Measurements from ENCODE around the gene EIF1AD.
A peak's percentile ranks its signal among the peaks of the same experiment; 100 is the strongest.
"Not testable (repeated sequence)": the region's sequence is repeated elsewhere in the genome, so short reads cannot be mapped to it uniquely, and the experiment has no call there.

The EIF1AD gene

DNA sequence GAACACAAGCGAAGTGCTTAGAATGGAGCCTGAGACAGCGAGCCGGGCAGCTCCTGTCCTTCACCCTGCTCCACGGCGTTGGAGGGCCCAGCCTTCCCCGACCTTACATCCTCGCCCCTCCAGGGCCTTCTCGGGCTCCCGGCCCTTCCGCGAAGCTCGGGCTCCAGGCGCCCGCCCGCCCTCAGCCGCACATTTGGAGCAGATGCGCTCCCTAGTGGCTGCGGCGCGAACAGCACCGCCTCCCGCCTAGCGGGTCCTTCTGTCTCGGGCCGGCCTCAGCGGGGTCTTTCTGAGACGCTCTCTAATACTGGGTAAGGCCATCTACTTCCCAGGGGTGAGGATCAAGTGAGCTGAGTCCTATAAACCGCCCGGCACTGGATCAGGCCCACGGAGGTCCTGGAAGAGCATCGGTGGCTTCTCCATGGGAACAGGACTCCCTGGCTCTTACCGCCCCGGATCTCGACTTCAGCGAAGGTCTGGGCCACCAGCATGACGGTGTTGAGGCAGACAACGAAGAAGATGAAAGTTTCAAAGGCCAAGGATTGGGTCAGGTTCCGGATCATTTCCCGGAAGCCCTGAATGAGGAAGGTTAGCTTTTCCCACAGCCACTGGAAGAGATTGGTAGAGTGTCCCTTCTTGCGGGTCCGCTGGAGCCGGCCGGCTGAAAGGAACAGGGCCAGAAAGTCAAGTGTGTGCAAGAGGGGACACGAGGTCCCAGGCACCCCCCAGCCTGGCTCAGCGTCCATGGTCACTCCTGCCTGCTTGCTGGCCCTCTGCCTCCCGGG is 20.6 kb upstream of the EIF1AD start:
- peak in 40 of 56 donors; percentile 1 to 75 (median 26) for DNase-seq

DNA sequence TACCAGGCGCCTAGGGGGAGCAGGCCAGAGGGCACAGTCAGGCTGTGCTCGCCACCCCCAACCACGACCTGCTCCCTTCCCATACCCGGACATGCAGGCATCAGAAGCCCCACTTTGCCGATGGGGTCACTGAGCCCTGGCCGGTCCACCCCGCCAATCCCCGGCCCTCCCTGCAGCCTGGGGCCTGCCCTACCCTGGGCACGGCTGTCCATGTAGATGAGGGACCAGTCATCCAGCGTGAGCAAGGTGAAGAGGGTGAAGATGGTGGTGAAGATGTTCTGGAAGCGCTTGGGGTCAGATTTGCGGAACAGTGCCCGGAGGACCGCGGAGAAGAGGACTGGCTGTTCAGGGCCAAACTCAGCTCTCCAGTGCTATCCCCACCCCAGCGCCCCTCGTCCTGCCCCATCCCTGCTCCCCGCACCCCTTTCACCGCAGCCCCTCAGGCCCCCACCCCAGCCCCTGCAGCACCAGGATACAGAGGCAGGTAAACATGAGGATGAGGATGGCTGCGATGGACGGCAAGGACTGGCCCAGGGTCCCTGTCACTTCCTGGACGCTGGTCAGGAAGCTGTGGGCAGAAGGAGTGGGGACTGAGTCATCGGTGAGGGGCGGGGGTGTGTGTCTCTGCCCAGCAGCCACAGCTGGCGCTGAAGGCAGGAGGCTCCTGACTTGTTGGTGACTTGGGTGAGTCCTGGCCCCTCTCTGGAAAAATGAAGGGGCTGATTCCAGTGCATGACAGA is 18.8 kb upstream of the EIF1AD start:
- no peak for DNase-seq

DNA sequence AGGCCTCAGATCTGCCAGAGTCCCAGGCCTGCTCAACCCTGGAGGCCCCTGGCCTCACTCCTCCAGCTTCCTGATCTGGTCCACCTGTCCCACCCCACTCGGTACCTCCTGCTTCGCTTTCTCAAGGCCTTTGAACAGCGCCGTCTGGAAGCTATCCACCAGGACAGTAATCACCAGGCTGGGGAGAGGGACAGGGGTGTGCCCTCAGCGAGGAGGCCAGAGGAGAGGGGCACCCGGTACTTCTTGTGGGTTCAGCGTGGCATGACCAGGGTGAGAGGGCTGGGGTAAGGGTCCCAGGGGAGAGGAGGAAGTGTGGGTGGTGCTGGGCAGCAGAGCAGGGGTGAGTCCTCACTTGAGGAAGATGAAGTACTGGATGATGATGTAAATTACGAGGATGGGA is 18.3 kb upstream of the EIF1AD start:
- DNase-seq: no peak

DNA sequence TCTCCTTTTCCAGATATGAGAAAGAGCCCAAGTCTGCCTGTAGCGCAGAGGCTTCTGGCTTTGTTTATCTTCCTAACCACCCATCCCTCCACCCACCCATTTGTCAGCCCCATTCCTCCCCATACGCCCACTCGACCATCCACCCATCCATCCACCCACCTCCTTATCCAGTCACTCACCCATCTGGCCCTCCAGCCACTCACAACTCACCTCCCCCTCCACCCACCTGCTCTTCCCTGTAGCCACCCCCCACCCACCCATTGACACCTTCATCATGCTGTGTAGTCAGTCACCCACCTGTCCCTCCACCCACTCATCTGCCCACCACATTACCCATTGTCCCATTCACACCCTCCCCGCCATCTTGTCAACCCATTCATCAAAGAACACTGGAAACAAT is 15.4 kb upstream of the EIF1AD start:
- no peak for DNase-seq

DNA sequence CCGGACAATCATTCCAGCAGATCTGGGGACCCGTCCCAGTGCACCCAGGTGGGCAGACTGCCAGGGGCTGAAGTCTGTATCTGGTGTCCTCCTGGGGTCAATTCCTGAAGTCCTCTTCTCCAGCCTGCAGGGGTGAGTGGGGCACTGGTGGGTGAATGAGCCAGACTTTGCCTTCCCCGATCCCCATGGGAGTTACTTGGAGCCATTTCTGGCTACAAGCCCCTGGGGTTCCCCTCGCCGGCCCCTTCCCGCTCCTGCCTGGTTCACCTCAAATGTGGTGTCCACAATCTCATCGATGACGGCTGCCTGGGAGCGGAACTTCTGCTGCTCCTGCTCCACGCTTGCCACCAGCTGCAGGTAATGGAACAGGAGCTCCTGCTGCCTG is 14.8 kb upstream of the EIF1AD start:
- no peak for DNase-seq

DNA sequence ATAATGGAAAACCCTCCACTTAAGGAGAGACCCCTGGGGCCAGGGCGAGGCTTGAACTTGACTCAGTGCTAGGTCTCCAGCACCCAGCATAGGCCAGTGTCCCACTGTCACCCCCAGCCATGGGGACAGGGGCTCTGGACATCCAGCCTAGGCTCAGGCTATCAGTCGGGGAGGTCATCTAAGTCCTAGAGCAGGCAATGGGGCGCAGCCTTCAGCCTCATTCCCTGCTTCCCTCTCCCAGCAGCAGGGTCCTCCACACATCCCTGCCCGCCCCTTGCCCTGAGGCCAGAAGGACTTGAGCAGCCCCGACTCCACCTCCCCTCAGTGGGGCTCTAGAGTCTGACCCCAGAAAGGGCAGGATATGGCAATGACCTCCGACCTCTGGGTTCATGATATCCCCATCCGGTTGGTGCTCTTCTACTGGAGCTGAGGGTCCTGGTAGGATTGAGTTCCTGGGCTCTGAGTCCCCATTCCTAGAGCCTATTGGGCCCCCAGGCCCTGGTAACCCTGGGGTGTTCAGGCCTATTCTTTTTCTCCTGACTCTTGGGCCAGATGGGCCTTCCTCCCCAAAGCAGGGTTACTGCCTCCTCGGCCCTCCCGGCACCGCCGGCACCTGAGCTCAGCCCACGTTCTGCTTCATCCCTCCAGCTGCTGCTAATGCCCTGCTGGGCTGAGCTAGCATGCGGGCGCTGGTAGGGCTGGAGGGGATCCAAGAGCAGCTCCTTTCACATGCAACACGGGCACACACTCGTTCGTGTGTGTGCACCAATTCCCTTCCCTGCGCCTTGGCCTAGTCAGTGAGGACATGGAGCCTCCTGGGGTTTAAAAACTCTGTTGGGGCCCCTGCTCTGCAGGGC is 14.2 kb upstream of the EIF1AD start:
- no peak for DNase-seq

DNA sequence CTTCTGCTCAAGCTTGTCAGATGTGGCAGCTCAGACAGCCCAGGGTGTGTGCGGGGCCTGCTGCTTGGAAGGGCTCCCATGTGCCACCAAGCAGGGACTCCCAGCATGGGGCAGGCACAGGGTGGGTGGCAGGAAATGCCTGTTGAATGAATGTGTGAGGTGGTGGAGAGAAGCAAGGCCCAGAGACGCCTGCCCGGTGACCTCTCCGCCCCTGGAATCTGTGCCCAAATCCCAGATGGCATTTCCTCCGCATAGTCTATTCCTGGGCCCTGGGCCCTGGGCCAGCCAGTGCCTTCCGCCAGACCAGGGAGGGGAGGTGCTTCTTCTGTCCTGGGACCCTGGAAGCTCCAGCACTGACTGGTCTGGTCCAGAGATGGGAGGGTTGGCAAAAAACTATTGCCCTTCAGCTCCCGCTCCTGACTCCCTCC is 13.5 kb upstream of the EIF1AD start:
- DNase-seq: no peak

DNA sequence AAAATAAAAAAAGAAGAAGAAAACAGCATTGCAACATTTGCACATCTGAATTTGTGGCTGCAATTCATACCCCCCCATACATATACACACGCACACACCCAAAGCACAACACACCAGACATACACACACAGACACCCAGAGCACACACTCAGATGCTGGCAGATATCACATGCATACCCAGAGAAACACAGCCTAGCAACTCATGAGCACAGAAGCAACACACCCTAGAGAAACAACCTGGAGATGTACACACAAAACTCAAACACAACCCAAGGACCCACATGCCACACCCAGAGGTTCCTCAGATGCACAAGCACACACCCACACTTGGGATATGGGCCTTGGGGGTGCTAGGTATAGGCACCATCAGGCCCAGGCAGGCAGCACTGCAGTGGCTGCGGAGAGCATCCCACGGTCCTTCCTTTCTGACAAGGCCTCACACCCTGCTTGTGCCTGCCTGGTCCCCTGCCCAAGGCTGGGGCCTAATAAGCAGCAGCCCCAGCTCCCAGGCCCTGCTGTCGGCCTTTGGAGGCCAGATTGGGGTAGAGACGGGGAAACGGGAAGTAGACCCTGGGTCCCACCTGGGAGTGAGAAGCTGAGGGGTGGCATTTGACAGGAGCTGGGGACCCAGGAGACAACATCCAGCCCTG is 13.0 kb upstream of the EIF1AD start:
- no peak for DNase-seq

DNA sequence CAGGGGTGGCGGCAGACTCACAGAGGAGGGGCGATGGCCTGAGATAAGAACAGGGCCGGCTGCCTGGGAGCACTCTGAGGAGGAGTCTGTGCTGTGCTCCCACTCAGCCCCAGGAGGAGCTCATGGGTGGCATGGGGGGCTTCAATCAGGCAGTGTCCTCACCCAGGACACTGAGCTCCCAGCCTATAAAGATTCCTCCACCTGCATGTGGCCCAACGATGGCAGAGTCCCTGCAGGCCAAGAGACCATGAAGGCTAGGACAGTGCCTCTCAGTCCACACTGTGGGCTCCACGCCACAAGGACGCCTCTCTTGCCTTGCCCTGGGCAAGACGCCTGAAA is 11.8 kb upstream of the EIF1AD start:
- no peak for DNase-seq

DNA sequence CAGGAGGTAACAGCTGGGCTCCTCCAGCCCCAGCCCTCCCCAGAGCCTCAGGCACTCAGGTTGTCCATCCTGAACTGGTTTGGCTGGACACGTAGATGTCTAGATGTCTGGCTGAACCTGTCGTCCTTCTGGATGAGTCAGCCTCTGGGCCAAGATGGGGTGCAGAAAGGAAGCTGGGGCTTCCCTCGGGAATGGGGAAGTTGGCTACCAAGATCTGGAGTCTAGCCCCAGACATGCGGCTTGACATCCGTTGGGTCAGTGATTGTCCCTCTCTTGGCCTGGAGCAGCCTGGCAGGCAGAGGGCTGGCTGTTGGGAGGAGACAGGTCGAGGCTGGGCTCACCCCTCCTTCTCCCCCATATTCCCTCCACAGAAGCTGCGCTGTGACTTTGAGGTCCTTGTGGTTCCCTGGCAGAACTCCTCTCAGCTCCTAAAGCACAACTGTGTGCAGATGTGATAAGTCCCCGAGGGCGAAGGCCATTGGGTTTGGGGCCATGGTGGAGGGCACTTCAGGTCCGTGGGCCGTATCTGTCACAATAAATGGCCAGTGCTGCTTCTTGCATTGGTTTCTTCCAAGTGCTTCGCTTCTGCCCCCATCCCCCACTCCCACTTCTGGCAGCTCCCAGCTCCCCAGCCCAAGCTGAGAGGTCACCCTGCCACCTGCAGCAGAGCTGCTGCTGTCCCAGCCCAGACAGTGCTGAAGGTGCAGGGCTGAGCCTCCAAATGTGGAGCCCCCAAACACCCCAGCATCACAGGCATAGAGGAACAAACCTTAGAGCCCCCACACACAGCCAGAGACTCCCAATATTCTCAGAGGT is 11.2 kb upstream of the EIF1AD start:
- peak in 2 of 56 donors; percentile 4 to 6 for DNase-seq

DNA sequence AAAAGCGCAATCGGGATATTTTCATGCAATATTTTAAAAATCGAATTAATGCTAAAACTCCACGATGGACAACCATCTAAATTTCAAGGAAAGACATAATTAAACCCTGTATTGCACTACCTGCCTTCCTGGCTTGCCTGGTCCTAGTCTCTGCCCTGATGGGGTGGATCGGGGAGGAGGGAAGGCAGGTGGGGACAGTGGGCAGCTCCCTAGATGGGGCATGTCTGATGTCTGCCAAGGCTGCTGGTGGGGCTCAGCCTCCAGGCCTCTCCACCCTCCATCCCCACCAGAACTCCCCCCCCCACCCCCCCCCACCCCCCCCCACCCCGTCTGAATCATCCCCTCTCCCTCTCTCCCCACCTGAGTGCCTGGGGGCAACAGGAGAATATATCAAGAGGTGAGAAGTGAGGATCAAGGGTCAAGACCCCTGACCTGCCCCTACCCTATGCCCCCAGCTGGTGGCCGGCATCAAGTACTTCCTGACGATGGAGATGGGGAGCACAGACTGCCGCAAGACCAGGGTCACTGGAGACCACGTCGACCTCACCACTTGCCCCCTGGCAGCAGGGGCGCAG is 10.5 kb upstream of the EIF1AD start:
- no peak for DNase-seq

DNA sequence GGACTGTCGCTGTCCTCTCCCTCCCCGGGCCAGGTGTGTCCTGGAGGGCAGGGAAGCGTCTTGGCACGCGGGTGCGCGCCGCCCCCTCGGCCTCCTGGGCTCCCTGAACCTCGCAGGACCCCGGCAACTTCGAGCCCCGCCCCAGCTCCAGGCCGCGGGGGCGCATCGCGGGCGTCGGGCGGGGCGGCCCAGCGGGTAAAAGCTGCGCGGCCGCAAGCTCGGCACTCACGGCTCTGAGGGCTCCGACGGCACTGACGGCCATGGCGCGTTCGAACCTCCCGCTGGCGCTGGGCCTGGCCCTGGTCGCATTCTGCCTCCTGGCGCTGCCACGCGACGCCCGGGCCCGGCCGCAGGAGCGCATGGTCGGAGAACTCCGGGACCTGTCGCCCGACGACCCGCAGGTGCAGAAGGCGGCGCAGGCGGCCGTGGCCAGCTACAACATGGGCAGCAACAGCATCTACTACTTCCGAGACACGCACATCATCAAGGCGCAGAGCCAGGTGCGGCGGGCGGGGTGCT is 9.9 kb upstream of the EIF1AD start, which contains the start of gene CST6:
Gene CST6 (plus strand): TSS at position 224 of the 519 bp plus-strand sequence. CDS start 37 bp downstream, at position 261.
- no peak for DNase-seq

DNA sequence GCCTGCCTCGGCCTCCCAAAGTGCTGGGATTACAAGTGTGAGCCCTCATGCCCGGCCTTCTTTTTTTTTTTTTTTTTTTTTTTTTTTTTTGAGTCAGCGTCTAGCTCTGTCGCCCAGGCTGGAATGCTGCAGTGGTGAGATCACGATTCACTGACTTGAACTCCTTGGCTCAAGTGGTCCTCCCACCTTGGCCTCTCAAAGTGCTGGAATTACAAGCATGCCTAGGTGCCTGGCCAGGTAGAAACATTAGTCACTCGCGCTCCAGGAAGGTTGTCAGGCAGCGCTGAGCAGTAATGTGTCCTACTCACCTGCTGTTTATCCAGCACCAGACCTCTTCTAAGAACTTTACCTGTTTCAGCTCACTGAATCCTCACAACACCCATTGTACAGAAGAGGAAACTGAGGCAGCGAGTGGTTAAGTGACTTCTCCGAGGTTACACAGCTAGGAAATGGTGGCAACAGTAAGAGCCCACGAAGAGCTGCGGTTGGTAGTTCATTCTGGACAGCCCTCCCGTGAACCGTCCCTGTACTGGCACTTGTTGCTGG is 9.4 kb upstream of the EIF1AD start:
- no peak for DNase-seq

DNA sequence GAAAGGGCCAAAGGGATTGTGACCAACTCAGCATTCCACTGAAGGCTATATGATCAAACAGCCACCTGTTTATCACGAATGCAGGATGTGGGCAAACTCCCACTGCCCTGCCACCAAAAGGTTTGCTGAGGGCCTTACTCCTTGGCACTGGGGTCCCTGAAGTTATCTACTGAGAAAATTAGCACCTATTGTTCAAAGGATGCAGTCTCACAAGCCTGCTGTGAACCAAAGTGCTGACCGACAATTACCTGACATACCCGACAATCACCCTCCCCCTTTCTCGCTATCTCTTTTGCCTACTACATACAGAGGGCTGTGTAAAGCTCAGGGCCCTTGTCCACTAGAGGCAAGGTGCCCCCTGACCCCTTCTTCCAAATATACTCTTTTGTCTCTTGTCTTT is 8.1 kb upstream of the EIF1AD start:
- DNase-seq: not testable (repeated sequence)

DNA sequence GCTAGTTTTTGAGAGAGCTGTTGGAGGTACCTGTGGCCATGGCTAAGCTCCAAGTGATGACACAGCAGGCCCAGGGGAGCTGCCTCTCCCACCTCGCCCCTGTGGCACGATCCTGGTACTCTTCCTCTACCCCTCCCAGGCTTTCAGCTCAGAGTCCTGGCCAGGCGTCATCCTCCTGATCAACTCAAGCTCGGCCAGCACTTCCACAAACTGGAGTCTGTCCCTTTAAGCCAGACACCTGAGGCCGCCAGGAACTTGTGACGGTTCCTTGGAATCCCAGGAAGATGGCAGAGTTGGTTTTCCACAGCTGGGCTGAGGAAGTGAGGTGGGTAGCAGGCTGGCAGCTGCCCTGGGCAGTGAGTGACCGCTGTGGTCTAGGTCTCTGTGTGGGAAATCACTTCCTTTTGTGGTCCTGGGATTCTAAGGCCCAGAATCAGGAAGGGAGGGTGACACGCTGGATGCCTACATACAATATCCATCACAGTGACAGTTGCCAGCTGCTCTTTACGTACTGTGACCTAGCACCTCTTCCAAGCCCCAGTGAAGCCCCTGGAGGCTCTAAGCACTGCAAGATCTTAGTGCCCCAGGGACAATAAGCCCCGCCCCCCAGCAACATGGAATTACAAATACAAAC is 6.6 kb upstream of the EIF1AD start:
- DNase-seq: no peak

DNA sequence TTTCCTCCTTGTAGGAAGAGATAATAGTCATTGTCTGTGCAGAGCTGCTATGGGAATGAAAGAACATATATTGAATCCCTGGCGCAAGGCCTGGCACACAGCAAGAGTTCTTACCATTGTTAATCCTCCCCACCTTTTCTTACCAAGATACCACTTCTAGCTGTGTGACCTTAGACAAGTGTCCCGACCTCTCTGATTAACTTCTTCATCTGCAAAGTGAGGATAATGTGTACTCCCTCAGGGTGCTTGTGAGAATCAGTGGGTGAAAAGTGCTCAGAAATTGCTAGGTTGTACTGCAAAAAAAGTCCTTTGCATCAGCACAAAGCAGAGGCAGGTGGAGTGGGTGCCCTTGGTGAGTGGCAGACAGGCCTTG is 6.1 kb upstream of the EIF1AD start:
- DNase-seq: no peak

DNA sequence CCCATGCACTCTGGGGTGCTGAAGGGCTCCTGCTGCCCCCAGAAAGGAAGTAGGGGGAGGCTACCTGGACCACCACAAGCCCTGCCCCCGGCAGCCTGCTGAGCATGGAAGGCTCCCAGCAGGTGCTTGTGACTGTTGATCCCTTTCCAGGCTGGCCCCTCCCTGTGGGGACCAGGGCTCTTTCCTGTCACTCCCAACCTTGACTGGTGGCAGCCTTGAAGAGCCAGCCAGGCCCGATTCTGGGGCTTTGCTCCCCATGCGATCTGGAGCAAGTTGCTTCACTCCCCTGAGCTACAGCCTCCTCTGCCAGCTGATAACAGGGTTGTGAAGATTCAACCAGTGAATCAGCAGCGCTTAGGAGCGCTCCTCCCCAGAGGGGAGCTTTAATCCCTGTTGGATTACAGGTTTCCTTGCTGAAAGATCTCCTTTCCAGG is 5.3 kb upstream of the EIF1AD start:
- no peak for DNase-seq

DNA sequence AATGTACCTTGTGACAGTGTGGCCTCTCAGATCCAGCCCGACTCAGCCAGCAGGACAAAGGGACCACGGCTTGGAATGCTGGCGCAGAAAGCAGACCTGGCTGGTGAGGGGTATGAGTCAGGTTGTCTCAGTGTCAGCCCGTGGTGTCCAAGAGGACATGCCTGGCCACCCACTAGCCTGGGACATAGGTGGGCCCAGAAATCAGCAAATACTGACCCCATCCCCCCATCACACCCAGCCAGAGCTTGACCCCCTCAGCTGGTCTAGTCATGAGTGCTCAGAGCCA is 4.9 kb upstream of the EIF1AD start:
- no peak for DNase-seq

DNA sequence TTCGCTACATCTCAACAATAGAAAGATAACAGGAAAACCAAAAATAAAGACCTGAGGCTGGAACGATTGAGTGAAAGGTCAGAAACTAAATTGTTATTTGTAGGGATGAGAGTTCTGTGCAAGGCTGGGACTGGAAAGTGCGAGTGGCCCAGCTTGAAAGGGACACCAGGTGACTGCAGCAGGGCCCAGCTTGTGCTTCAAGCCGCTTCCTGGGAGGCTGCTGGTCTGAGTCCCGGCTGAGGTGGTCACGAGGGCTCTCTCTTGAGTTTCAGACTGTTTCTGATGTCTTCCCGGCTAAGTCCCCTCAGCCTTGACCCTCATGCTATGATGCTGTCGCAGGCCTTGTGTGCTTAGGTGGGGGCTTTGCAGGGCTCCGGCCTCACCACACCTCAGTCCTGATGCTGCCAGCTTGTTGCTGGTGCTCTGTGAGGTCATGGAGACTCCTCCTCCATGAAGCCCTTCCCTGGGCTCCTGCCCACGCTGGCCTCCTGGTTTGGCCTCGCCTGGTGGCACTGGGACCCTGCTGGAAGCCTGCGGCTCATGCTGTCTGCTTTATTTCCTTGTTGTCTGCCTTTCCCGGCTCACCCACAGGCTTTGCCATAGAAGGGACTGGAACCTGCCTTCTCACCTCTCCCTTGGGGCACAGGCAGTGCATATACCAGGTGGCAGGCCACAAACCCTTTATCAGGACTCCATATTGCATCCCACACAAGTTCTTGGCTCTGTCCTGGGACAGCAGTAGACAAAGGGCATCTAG is 4.4 kb upstream of the EIF1AD start:
- no peak for DNase-seq

Measured in amygdala (tissue), 56 donors.